Measurements from ENCODE around the gene NRDC. TPM values are rescaled to one million over a fixed set of nuclear protein-coding genes. Genes with fewer than 3 reads are reported as not detected.

NRDC gene
- total RNA-seq, 1 donor from 2014 or later = 83.0 TPM

GRCh38 chr1:51744506-51745303 is 133.8 kb downstream of the NRDC start:
- Histone ChIP-seq H3K27ac (ENCODE audit: low read depth, low read length) (peak overlapping the region; percentile 2), H3K9ac (ENCODE audit: low read depth in 1 of 3, low read length in 3 of 3) (no peak overlapping the region), H3K4me1 (ENCODE audit: control insufficient read depth in 3 of 3, insufficient read depth in 3 of 3, low read length in 3 of 3) (peaks cover 0 to 4% (median 0%) of the 10 kb centered on the region in 3 donors)

GRCh38 chr1:51741121-51741681 is 137.3 kb downstream of the NRDC start:
- no peaks in the 10 kb centered on the region for H3K9me3 ChIP-seq (ENCODE audit: control insufficient read depth in 3 of 3, low read length in 3 of 3)
- H3K4me1 ChIP-seq (ENCODE audit: control insufficient read depth in 3 of 3, insufficient read depth in 3 of 3, low read length in 3 of 3) = peaks cover 7 to 12% (median 8%) of the 10 kb centered on the region in 3 donors
- no peak overlapping the region for H3K27ac ChIP-seq (ENCODE audit: low read depth, low read length)
- no peaks in the 10 kb centered on the region for H3K27me3 ChIP-seq (ENCODE audit: control insufficient read depth in 3 of 3, insufficient read depth in 3 of 3, low read length in 3 of 3)
- H3K9ac ChIP-seq (ENCODE audit: low read depth in 1 of 3, low read length in 3 of 3) = no peak overlapping the region
- H3K36me3 ChIP-seq (ENCODE audit: control insufficient read depth in 3 of 3, insufficient read depth in 3 of 3, low read length in 3 of 3) = peaks cover 0 to 3% (median 0%) of the 10 kb centered on the region in 3 donors
- no peak overlapping the region for H3K4me3 ChIP-seq (ENCODE audit: low read length in 3 of 3)

More at GRCh38 chr1:51744506-51745303, 133.8 kb downstream of the NRDC start:
- no peak overlapping the region for H3K4me3 ChIP-seq (ENCODE audit: low read length in 3 of 3)
- H3K27me3 ChIP-seq (ENCODE audit: control insufficient read depth in 3 of 3, insufficient read depth in 3 of 3, low read length in 3 of 3) = no peaks in the 10 kb centered on the region
- peaks cover 0 to 7% (median 6%) of the 10 kb centered on the region in 3 donors for H3K36me3 ChIP-seq (ENCODE audit: control insufficient read depth in 3 of 3, insufficient read depth in 3 of 3, low read length in 3 of 3)
- no peaks in the 10 kb centered on the region for H3K9me3 ChIP-seq (ENCODE audit: control insufficient read depth in 3 of 3, low read length in 3 of 3)

- Histone ChIP-seq H3K27ac (ENCODE audit: low read depth, low read length) (no peak overlapping the region), H3K36me3 (ENCODE audit: control insufficient read depth in 3 of 3, insufficient read depth in 3 of 3, low read length in 3 of 3) (peaks cover 0 to 3% (median 0%) of the 10 kb centered on the region in 3 donors)
Measured at GRCh38 chr1:51740652-51741051, 137.9 kb downstream of the NRDC start.

More at GRCh38 chr1:51740652-51741051, 137.9 kb downstream of the NRDC start:
- Histone ChIP-seq H3K27me3 (ENCODE audit: control insufficient read depth in 3 of 3, insufficient read depth in 3 of 3, low read length in 3 of 3) (no peaks in the 10 kb centered on the region), H3K4me3 (ENCODE audit: low read length in 3 of 3) (no peak overlapping the region), H3K4me1 (ENCODE audit: control insufficient read depth in 3 of 3, insufficient read depth in 3 of 3, low read length in 3 of 3) (peaks cover 8 to 12% (median 9%) of the 10 kb centered on the region in 3 donors), H3K9ac (ENCODE audit: low read depth in 1 of 3, low read length in 3 of 3) (no peak overlapping the region), H3K9me3 (ENCODE audit: control insufficient read depth in 3 of 3, low read length in 3 of 3) (no peaks in the 10 kb centered on the region)

Small RNA genes lying within 50 kb of the gene (small RNA-seq; reads per million reads assigned to genes)
- gene AL050343.2 = not detected

Other genes with a start within 250 kb of the NRDC start
- gene RAB3B, start 112.0 kb upstream of the NRDC start, total RNA-seq = under 0.01 TPM
- 5.7 TPM for gene KTI12, start 155.1 kb upstream of the NRDC start, total RNA-seq
- 6.8 TPM for gene TXNDC12, start 176.5 kb upstream of the NRDC start, total RNA-seq
- 53.2 TPM for gene BTF3L4, start 177.6 kb upstream of the NRDC start, total RNA-seq

All from skeletal muscle tissue (tissue), 5 donors.